Measurements from ENCODE around the gene P2RY14. TPM values are rescaled to one million over a fixed set of nuclear protein-coding genes. Genes with fewer than 3 reads are reported as not detected.
A peak's percentile ranks its signal among the peaks of the same experiment; 100 is the strongest.

P2RY14 gene
- total RNA-seq, 4 donors from 2014 or later = 0.60 to 11.3 (median 7.2) TPM; not detected in 1

- in situ Hi-C loops (cut with MboI; ENCODE audit: low pct_ligation_motif_present in 1 of 4, low pct_unique_long_range_greater_than_20kb in 1 of 4, low sequenced_read_pairs in 3 of 4) = no loop called here
- intact Hi-C loops (cut with DNase I; ENCODE audit: low total_unique reads) = no loop called here
Observed at GRCh38 chr3:151201051-151201730, 77.2 kb downstream of the P2RY14 start.

GRCh38 chr3:151200586-151200985 lies 77.8 kb downstream of the P2RY14 start:
- H3K9me3 ChIP-seq = no peaks in the 10 kb centered on the region
- in situ Hi-C loops (cut with MboI; ENCODE audit: low pct_ligation_motif_present in 1 of 4, low pct_unique_long_range_greater_than_20kb in 1 of 4, low sequenced_read_pairs in 3 of 4) = no loop called here
- H3K36me3 ChIP-seq = no peaks in the 10 kb centered on the region
- peaks cover 0 to 3% (median 0%) of the 10 kb centered on the region in 4 donors for H3K4me1 ChIP-seq
- no peak for DNase-seq
- 53 to 75% methylated on average over 2 of the region's 2 CpGs for WGBS, 2 donors (ENCODE audit: low coverage in 1 of 2)
- intact Hi-C loops (cut with DNase I; ENCODE audit: low total_unique reads) = no loop called here
- H3K4me3 ChIP-seq = no peak overlapping the region
- H3K27ac ChIP-seq = no peak overlapping the region
- TF ChIP-seq CTCF (IDR thresholded peaks at IDR 0.05) (no peak), POLR2A (IDR thresholded peaks at IDR 0.05) (no peak), POLR2AphosphoS5 (IDR thresholded peaks at IDR 0.05) (no peak), EP300 (IDR thresholded peaks at IDR 0.05; ENCODE audit: low read depth) (no peak)
- H3K27me3 ChIP-seq = no peaks in the 10 kb centered on the region

More at GRCh38 chr3:151201051-151201730, 77.2 kb downstream of the P2RY14 start:
- peak overlapping the region; percentile 6 to 17 (median 13) for H3K27ac ChIP-seq
- 87 to 92% methylated on average over 7 of the region's 7 CpGs for WGBS, 2 donors (ENCODE audit: low coverage in 1 of 2)
- no peak for DNase-seq
- peak overlapping the region in 1 of 4 donors; percentile 10 for H3K4me3 ChIP-seq
- H3K27me3 ChIP-seq = no peaks in the 10 kb centered on the region
- no peaks in the 10 kb centered on the region for H3K9me3 ChIP-seq
- no peak for TF ChIP-seq POLR2AphosphoS5 (IDR thresholded peaks at IDR 0.05)
- TF ChIP-seq POLR2A (IDR thresholded peaks at IDR 0.05) = no peak
- no peak for TF ChIP-seq CTCF (IDR thresholded peaks at IDR 0.05)
- no peak for TF ChIP-seq EP300 (IDR thresholded peaks at IDR 0.05; ENCODE audit: low read depth)
- H3K4me1 ChIP-seq = peaks cover 0 to 3% (median 0%) of the 10 kb centered on the region in 4 donors
- H3K36me3 ChIP-seq = no peaks in the 10 kb centered on the region

- no peaks in the 10 kb centered on the region for H3K9me3 ChIP-seq
- in situ Hi-C loops (cut with MboI; ENCODE audit: low pct_ligation_motif_present in 1 of 4, low pct_unique_long_range_greater_than_20kb in 1 of 4, low sequenced_read_pairs in 3 of 4) = no loop called here
- TF ChIP-seq CTCF (IDR thresholded peaks at IDR 0.05) (no peak), POLR2AphosphoS5 (IDR thresholded peaks at IDR 0.05) (no peak), POLR2A (IDR thresholded peaks at IDR 0.05) (no peak)
- no peaks in the 10 kb centered on the region for H3K27me3 ChIP-seq
- H3K4me3 ChIP-seq = no peak overlapping the region
- H3K36me3 ChIP-seq = no peaks in the 10 kb centered on the region
- intact Hi-C loops (cut with DNase I; ENCODE audit: low total_unique reads) = no loop called here
- 59 to 67% methylated on average over 3 to 4 of the region's 4 CpGs for WGBS, 2 donors (ENCODE audit: low coverage in 1 of 2)
- no peak for DNase-seq
- no peak overlapping the region for H3K27ac ChIP-seq
- H3K4me1 ChIP-seq = peaks cover 0 to 3% (median 0%) of the 10 kb centered on the region in 4 donors
Observed at GRCh38 chr3:151199554-151200438, 78.5 kb downstream of the P2RY14 start.

GRCh38 chr3:151198849-151199248 lies 79.5 kb downstream of the P2RY14 start:
- Histone ChIP-seq H3K9me3 (no peaks in the 10 kb centered on the region), H3K4me3 (no peak overlapping the region), H3K27ac (no peak overlapping the region), H3K36me3 (no peaks in the 10 kb centered on the region), H3K4me1 (peaks cover 0 to 3% (median 0%) of the 10 kb centered on the region in 4 donors), H3K27me3 (no peaks in the 10 kb centered on the region)
- 94 to 97% methylated on average over 4 to 5 of the region's 5 CpGs for WGBS, 2 donors (ENCODE audit: low coverage in 1 of 2)
- no peak for DNase-seq
- TF ChIP-seq POLR2A (IDR thresholded peaks at IDR 0.05) = no peak
- no peak for TF ChIP-seq EP300 (IDR thresholded peaks at IDR 0.05; ENCODE audit: low read depth)
- TF ChIP-seq POLR2AphosphoS5 (IDR thresholded peaks at IDR 0.05) = no peak
- no peak for TF ChIP-seq CTCF (IDR thresholded peaks at IDR 0.05)
- intact Hi-C loops (cut with DNase I; ENCODE audit: low total_unique reads) (no loop called here), in situ Hi-C loops (cut with MboI; ENCODE audit: low pct_ligation_motif_present in 1 of 4, low pct_unique_long_range_greater_than_20kb in 1 of 4, low sequenced_read_pairs in 3 of 4) (no loop called here)

Measured in transverse colon (tissue), 4 donors.